NCI-H128 (cell line): ENCODE data around the gene KANK4.

Experiments
- DNase-seq: peaks from one replicate; lab custom pipeline; 2025; ENCODE audit not compliant: unreplicated experiment; lab: John Stamatoyannopoulos, UW

The KANK4 gene

GRCh38 chr1:62307895-62308492, 11.2 kb downstream of the KANK4 start:
- DNase-seq = no peak

- no peak for DNase-seq
Observed at GRCh38 chr1:62307446-62307845, 11.8 kb downstream of the KANK4 start.

- DNase-seq = no peak
Observed at GRCh38 chr1:62306065-62306464, 13.2 kb downstream of the KANK4 start.

GRCh38 chr1:62304975-62305374, 14.3 kb downstream of the KANK4 start:
- DNase-seq = no peak

GRCh38 chr1:62304515-62304914, 14.7 kb downstream of the KANK4 start:
- no peak for DNase-seq

- DNase-seq = no peak
Observed at GRCh38 chr1:62301726-62302390, 17.4 kb downstream of the KANK4 start.

- no peak for DNase-seq
Observed at GRCh38 chr1:62299426-62300200, 19.6 kb downstream of the KANK4 start.

GRCh38 chr1:62295921-62296491, 23.2 kb downstream of the KANK4 start:
- DNase-seq = no peak

GRCh38 chr1:62294261-62294660, 25.0 kb downstream of the KANK4 start:
- DNase-seq = no peak

GRCh38 chr1:62288662-62289061, 30.6 kb downstream of the KANK4 start:
- no peak for DNase-seq

- DNase-seq = no peak
Observed at GRCh38 chr1:62288224-62288623, 31.0 kb downstream of the KANK4 start.

GRCh38 chr1:62286786-62287224, 32.4 kb downstream of the KANK4 start:
- DNase-seq = no peak

GRCh38 chr1:62285984-62286785, 33.0 kb downstream of the KANK4 start:
- DNase-seq = no peak

- DNase-seq = no peak
Observed at GRCh38 chr1:62285440-62285839, 33.8 kb downstream of the KANK4 start.

- DNase-seq = no peak
Observed at GRCh38 chr1:62283986-62284385, 35.2 kb downstream of the KANK4 start.

- no peak for DNase-seq
Observed at GRCh38 chr1:62282909-62283755, 36.1 kb downstream of the KANK4 start.

GRCh38 chr1:62281922-62282555, 37.2 kb downstream of the KANK4 start:
- no peak for DNase-seq

GRCh38 chr1:62280960-62281465, 38.2 kb downstream of the KANK4 start:
- no peak for DNase-seq

GRCh38 chr1:62280150-62280549, 39.1 kb downstream of the KANK4 start:
- DNase-seq = no peak
